B cell (primary cell): ENCODE measurements around the gene SMIM1. TPM values are rescaled to one million over a fixed set of nuclear protein-coding genes. Genes with fewer than 3 reads are reported as not detected.
"Not testable (repeated sequence)": the region's sequence is repeated elsewhere in the genome, so short reads cannot be mapped to it uniquely, and the experiment has no call there.

Experiments used
- ATAC-seq: fragments of 200-7000 bp; cut with Tn5 transposase; one replicate; pipeline ENCODE4 v1.10.0; 2021; ENCODE audit warnings: low read depth, mild to moderate bottlenecking, moderate number of reproducible peaks, moderate library complexity
- CTCF ChIA-PET: fragments of 350-600 bp; sonication (Branson Sonifier 250); formaldehyde crosslinking; loops from one replicate; lab custom pipeline; 2021; ENCODE audit warnings: antibody characterized with exemption, inconsistent platforms; lab: Charles Lee
- POLR2A ChIA-PET: fragments of 350-600 bp; sonication (Branson Sonifier 250); formaldehyde crosslinking; loops from one replicate; lab custom pipeline; 2021; ENCODE audit warnings: antibody characterized with exemption; lab: Charles Lee
- DNase-seq: peaks from one replicate; pipeline ENCODE4 v3.0.0; 2013
- H2AFZ ChIP-seq: 2 replicates; pipeline ENCODE4 v1.6.1; 2012; ENCODE audit warnings: mild to moderate bottlenecking, low read depth, low read length; ENCODE audit not compliant: insufficient read depth, poor library complexity, severe bottlenecking
- H3K27ac ChIP-seq, 2 donors: 1 replicate in 1 of 2; 2 replicates in 1 of 2; pipeline ENCODE4 v1.5.1; 2012 to 2013; ENCODE audit warnings: low read length in 2 of 2, mild to moderate bottlenecking in 2 of 2, moderate library complexity in 1 of 2
- H3K27me3 ChIP-seq, 4 experiments: fragments of 200-600 bp in 1 of 4; sonication (generic) in 1 of 4; replicated peaks in 1 of 4; 1 replicate in 2 of 4; 2 replicates in 2 of 4; pipeline versions ENCODE4 v1.6.1 to v1.7.0; 2013 to 2016; ENCODE audit warnings: low read length in 3 of 4, mild to moderate bottlenecking in 2 of 4, mixed read lengths in 1 of 4, moderate library complexity in 1 of 4; ENCODE audit not compliant: insufficient read depth in 4 of 4, control insufficient read depth in 3 of 4; ENCODE audit errors: control extremely low read depth in 1 of 4
- H3K36me3 ChIP-seq, 2 experiments: replicated peaks in 1 of 2; 1 replicate in 1 of 2; 2 replicates in 1 of 2; pipeline versions ENCODE4 v1.6.1 to v1.7.1; 2013; ENCODE audit warnings: low read length in 1 of 2; ENCODE audit not compliant: insufficient read depth in 2 of 2, control insufficient read depth in 1 of 2; ENCODE audit errors: control extremely low read depth in 1 of 2, extremely low read depth in 1 of 2
- H3K4me1 ChIP-seq, 2 donors: fragments of 200-600 bp in 1 of 2; sonication (generic) in 1 of 2; 1 replicate in 1 of 2; 2 replicates in 1 of 2; pipeline versions ENCODE4 v1.5.1 to v1.6.1; 2013 to 2017; ENCODE audit warnings: low read length in 2 of 2; ENCODE audit not compliant: control insufficient read depth in 2 of 2, insufficient read depth in 2 of 2
- H3K4me2 ChIP-seq: replicated peaks from 2 replicates; pipeline ENCODE3; 2012; ENCODE audit warnings: mild to moderate bottlenecking, low read depth, low read length; ENCODE audit not compliant: poor library complexity, severe bottlenecking
- H3K4me3 ChIP-seq, 5 experiments: fragments of 200-600 bp in 1 of 5; sonication (generic) in 1 of 5; 1 replicate in 3 of 5; 2 replicates in 2 of 5; pipeline versions ENCODE4 v1.5.1 to v1.7.0; 2011 to 2016; ENCODE audit warnings: low read length in 4 of 5, mild to moderate bottlenecking in 4 of 5, low read depth in 2 of 5, control low read depth in 1 of 5, moderate library complexity in 1 of 5; ENCODE audit not compliant: insufficient read depth in 1 of 5; ENCODE audit errors: control extremely low read depth in 1 of 5, extremely low read depth in 1 of 5
- H3K79me2 ChIP-seq: fragments of 200-600 bp; sonication (generic); one replicate; pipeline ENCODE4 v1.6.0; 2016; ENCODE audit warnings: low read length; ENCODE audit not compliant: control insufficient read depth, insufficient read depth
- H3K9ac ChIP-seq: fragments of 200-600 bp; sonication (generic); 2 replicates; pipeline ENCODE4 v1.6.1; 2017; ENCODE audit warnings: mild to moderate bottlenecking, low read length, moderate library complexity
- H3K9me3 ChIP-seq, 3 donors: one replicate each; pipeline versions ENCODE4 v1.6.1 to v1.7.1; 2013; ENCODE audit warnings: low read length in 2 of 3; ENCODE audit not compliant: control insufficient read depth in 2 of 3, insufficient read depth in 1 of 3; ENCODE audit errors: control extremely low read depth in 1 of 3
- H4K20me1 ChIP-seq: 2 replicates; pipeline ENCODE4 v1.6.0; 2012; ENCODE audit warnings: mild to moderate bottlenecking, low read length; ENCODE audit not compliant: insufficient read depth, control insufficient read depth, poor library complexity, severe bottlenecking
- H3K27ac Mint-ChIP-seq: one replicate; pipeline ENCODE4 v1.8.0; 2021; ENCODE audit warnings: mixed read lengths
- H3K27me3 Mint-ChIP-seq: one replicate; pipeline ENCODE4 v1.8.0; 2021; ENCODE audit warnings: mixed read lengths
- H3K4me1 Mint-ChIP-seq: one replicate; pipeline ENCODE4 v1.8.0; 2021; ENCODE audit warnings: mixed read lengths
- H3K4me3 Mint-ChIP-seq: one replicate; pipeline ENCODE4 v1.8.0; 2021; ENCODE audit warnings: mixed read lengths
- H3K9me3 Mint-ChIP-seq: one replicate; pipeline ENCODE4 v1.8.0; 2022; ENCODE audit warnings: mixed read lengths; ENCODE audit not compliant: insufficient read depth
- EZH2 ChIP-seq: IDR thresholded peaks from 2 replicates; pipeline ENCODE4 v1.6.1; 2012; ENCODE audit warnings: borderline replicate concordance, low read depth, mild to moderate bottlenecking, moderate library complexity, low read length; ENCODE audit not compliant: insufficient read depth, poor library complexity, severe bottlenecking
- WGBS: methylation state at CpG from one replicate; pipeline ENCODE4 v1.1.5; 2013; ENCODE audit warnings: missing lambda C conversion rate; ENCODE audit not compliant: insufficient coverage; 5-methylcytosine and 5-hydroxymethylcytosine counted together
- intact Hi-C: fragments of 100-400 bp; cut with micrococcal nuclease; formaldehyde crosslinking; loops from one replicate; pipeline ENCODE4 v1.10.0; 2022
- polyA plus RNA-seq: library from polyadenylated mRNA; depleted of rRNA; stranded (reverse); fragments of >200 nt; gene quantifications from 2 replicates; pipeline ENCODE4 v1.2.3, GENCODE V29; 2012
- total RNA-seq, 2 donors: library from RNA; stranded (reverse); fragments of 120-200 nt in 1 of 2; gene quantifications; 1 replicate in 1 of 2; 2 replicates in 1 of 2; pipeline versions ENCODE4 v1.2.3 to v1.2.4, GENCODE V29; 2013 to 2022
- TF ChIP-seq, protein P1 (sequence below): fragments of 200-600 bp; IDR thresholded peaks from one replicate; pipeline ENCODE4 v1.8.0; 2022; ENCODE audit warnings: antibody characterized with exemption, mild to moderate bottlenecking

SMIM1 gene
- total and polyA plus RNA-seq, 2 donors (not counting 1 experiment from before 2014, with no cell fraction given) = 2.6 to 9.0 TPM

DNA sequence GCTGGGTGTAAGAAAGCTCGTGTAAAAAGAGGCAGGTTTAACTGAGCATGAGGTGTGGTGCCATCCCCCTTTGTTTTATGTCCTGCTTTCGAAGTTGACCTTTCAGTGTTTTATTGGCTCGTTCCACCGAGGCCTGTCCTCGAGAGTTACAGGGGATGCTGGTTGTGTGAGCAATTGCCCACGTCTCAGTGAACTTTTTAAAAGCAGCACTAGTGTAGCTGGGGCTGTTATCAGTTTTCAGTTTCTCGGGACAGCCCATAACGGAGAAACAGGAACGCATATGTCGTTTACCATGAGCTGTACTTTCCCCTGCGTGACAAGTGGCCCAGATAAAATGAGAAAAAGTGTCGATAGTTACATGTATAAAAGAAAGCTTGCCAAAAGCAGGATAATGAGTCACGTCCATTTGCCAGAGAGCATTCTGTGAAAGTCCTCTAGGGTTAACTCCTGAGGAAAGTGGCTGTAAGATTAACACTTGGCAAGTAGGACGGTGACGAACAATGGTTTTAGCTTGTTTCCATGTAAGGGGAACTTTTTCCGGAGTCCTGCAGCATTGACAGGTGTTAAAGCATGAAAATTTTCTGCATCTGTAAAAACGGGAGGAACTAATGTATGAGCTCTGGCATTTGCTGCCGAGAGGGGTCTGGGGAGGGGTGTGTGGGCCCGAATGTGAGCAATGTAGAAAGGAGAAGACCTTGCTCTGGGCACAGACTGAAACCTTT lies 31.5 kb downstream of the SMIM1 start:
- Histone ChIP-seq H4K20me1 (no peaks in the 10 kb centered on the region), H3K4me3 (no peak overlapping the region), H3K27ac (no peak overlapping the region), H3K9ac (no peak overlapping the region), H3K27me3 (peaks cover 0 to 14% (median 4%) of the 10 kb centered on the region in 4 experiments), H2AFZ (no peak overlapping the region), H3K36me3 (no peaks in the 10 kb centered on the region), H3K4me2 (no peak overlapping the region), H3K4me1 (peaks cover 0 to 3% of the 10 kb centered on the region in 2 donors), H3K9me3 (peaks cover 0 to 7% (median 0%) of the 10 kb centered on the region in 3 donors), H3K79me2 (no peaks in the 10 kb centered on the region)
- peaks cover 4% of the 10 kb centered on the region for H3K4me1 Mint-ChIP-seq
- ChIA-PET POLR2A (no interaction called here), CTCF (interaction anchor here (1.4 to 3.6 kb wide), 3 partner anchors 37 to 351 kb away, joined by 3 to 15 read pairs (median 4); no protein-coding TSS in a partner anchor)
- intact Hi-C loops = loop anchor here (5.0 kb wide), 1 partner anchor 352 kb away; the partner anchor contains the start of gene ARHGEF16
- ATAC-seq = no peak
- H3K4me3 Mint-ChIP-seq = no peak overlapping the region
- no peak for DNase-seq
- H3K9me3 Mint-ChIP-seq = no peaks in the 10 kb centered on the region
- H3K27ac Mint-ChIP-seq = no peak overlapping the region
- peaks cover 30% of the 10 kb centered on the region for H3K27me3 Mint-ChIP-seq
- no peak for TF ChIP-seq EZH2
- TF ChIP-seq, protein P1, sequence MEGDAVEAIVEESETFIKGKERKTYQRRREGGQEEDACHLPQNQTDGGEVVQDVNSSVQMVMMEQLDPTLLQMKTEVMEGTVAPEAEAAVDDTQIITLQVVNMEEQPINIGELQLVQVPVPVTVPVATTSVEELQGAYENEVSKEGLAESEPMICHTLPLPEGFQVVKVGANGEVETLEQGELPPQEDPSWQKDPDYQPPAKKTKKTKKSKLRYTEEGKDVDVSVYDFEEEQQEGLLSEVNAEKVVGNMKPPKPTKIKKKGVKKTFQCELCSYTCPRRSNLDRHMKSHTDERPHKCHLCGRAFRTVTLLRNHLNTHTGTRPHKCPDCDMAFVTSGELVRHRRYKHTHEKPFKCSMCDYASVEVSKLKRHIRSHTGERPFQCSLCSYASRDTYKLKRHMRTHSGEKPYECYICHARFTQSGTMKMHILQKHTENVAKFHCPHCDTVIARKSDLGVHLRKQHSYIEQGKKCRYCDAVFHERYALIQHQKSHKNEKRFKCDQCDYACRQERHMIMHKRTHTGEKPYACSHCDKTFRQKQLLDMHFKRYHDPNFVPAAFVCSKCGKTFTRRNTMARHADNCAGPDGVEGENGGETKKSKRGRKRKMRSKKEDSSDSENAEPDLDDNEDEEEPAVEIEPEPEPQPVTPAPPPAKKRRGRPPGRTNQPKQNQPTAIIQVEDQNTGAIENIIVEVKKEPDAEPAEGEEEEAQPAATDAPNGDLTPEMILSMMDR = no peak
- WGBS = 71% methylated on average over 18 of the region's 19 CpGs

DNA sequence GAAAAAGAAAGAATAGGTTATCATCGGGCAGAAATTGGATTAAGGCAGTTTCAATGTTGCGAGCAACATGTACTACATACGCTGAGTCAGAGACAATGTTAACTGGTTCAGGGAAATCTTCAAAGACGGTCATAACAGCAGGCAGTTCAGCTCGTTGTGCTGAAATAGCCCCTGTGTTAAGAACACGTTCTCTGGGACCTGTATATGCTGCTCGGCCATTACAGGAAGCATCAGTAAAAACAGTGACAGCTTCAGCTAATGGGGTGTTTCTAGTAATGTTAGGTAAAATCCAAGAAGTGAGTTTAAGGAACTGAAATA lies 32.0 kb downstream of the SMIM1 start:
- not testable (repeated sequence) for H2AFZ ChIP-seq

More for the DNA sequence above, 32.0 kb downstream of the SMIM1 start:
- DNase-seq, POLR2A ChIA-PET, H3K9me3 Mint-ChIP-seq, H3K9ac ChIP-seq, H3K27ac ChIP-seq, ATAC-seq, H3K9me3 ChIP-seq, H3K4me1 Mint-ChIP-seq, H3K4me2 ChIP-seq, H3K27ac Mint-ChIP-seq, H3K4me3 ChIP-seq, H3K36me3 ChIP-seq, H4K20me1 ChIP-seq, H3K4me3 Mint-ChIP-seq, H3K79me2 ChIP-seq, H3K4me1 ChIP-seq: not testable (repeated sequence)
- H3K27me3 Mint-ChIP-seq = peaks cover 30% of the 10 kb centered on the region
- H3K27me3 ChIP-seq = peaks cover 0 to 13% (median 4%) of the 10 kb centered on the region in 4 experiments
- WGBS = 63% methylated on average over 7 of the region's 7 CpGs
- CTCF ChIA-PET = interaction anchor here (1.4 to 1.5 kb wide), 2 partner anchors 37 to 80 kb away, joined by 3 to 4 read pairs; no protein-coding TSS in a partner anchor
- intact Hi-C loops = loop anchor here (5.0 kb wide), 1 partner anchor 352 kb away; the partner anchor contains the start of gene ARHGEF16
